Measurements from ENCODE around the gene BACE1-AS.
A peak's percentile ranks its signal among the peaks of the same experiment; 100 is the strongest.

BACE1-AS gene

GRCh38 chr11:117292616-117293015 is 1.5 kb downstream of the BACE1-AS start:
- DNase-seq (ENCODE audit: low spot score) = no peak

GRCh38 chr11:117295438-117296137 is 4.4 kb downstream of the BACE1-AS start:
- no peak for DNase-seq (ENCODE audit: low spot score)

- DNase-seq (ENCODE audit: low spot score) = no peak
These were observed 5.7 kb downstream of the BACE1-AS start for GRCh38 chr11:117296881-117297280.

DNA sequence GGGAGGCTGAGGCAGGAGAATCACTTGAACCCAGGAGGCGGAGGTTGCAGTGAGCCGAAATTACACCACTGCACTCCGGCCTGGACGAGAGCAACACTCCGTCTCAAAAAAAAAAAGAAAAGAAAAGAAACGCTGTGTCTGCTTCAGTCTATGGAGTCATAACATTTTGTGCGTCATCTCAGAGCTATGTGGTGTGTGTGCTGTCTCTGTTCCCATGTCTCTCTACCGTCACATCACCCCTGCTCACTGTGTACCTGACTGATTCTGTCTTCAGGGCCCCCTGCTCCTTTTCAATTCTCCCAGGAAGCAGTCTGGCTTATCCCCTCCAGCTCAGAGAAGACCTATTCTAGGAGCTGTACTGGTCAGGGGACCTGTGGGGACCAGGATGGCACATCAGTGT is 7.0 kb downstream of the BACE1-AS start:
- no peak for DNase-seq (ENCODE audit: low spot score)

GRCh38 chr11:117299351-117300282 is 8.5 kb downstream of the BACE1-AS start:
- no peak for DNase-seq (ENCODE audit: low spot score)

DNA sequence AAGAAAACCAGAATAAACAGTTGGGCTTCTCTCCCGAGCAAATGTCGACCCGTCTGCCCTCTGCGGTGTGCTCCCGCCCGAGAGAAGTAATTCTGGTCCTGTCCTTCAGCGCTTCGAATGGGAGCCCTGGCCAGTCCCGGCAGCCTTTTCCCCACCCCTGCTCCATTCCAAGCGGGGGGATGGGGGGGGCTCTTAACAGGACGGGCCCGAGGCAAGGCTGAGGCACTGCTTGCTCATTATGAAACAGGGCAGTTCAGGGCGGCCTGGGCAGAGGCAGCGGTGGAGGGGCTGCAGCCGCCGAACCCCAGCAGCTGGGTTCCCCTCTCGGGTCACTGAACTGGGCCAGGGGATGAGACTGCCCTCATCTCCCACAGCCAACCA is 9.1 kb downstream of the BACE1-AS start:
- no peak for DNase-seq (ENCODE audit: low spot score)

DNA sequence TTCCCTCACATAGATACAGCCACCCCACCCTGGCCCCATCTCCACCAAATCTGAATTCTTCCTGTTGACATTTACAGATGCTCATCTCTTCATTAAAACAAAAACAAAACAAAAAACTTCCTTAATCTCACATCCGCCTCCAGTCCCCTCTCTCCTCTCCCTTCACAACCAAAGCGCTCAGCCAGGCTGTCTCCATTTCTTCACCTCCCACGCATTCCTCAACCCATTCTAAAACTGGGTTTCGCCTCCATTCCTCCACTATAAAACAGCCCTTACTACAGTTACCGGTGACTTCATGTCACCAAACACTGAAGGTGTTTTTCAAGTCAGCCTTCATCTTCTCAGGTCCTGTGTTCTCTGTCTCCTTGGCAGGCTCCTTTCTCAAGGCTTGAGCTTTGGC is 9.6 kb downstream of the BACE1-AS start:
- DNase-seq (ENCODE audit: low spot score) = no peak

GRCh38 chr11:117302228-117302627 is 11.1 kb downstream of the BACE1-AS start:
- DNase-seq (ENCODE audit: low spot score) = no peak

- no peak for DNase-seq (ENCODE audit: low spot score)
These were observed 12.0 kb downstream of the BACE1-AS start for GRCh38 chr11:117303101-117303500.

DNA sequence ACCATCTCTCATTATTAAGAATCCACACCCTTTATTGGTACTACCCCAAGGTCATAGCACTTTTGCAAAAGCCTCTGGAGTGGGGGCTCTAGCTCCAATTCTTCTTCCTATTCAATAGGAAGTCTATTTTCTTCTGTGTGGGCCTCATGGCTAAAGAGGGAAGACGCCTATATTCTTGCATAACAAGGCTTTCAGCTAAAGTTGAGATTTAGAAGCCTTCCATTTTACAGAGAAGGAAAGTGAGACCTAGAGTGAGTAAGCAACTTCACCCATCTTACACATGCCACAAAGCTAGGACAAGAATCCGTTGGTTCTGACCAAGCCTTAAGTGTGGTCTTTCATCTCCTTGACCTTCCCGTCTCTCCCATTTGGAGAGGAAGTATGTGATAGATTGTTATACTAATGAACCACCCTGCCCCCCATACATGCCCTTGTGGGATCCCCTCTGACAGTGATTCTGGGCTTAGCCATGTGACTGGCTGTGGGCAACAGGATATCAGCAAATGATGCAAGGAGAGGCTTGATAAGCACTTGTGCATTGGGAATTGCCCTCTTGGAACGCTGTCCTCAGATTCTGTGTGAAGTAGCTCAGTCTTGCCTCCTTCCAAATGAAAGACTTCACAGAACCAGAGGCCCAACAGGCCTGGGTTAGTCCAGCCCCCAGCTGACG is 12.6 kb downstream of the BACE1-AS start:
- no peak for DNase-seq (ENCODE audit: low spot score)

DNA sequence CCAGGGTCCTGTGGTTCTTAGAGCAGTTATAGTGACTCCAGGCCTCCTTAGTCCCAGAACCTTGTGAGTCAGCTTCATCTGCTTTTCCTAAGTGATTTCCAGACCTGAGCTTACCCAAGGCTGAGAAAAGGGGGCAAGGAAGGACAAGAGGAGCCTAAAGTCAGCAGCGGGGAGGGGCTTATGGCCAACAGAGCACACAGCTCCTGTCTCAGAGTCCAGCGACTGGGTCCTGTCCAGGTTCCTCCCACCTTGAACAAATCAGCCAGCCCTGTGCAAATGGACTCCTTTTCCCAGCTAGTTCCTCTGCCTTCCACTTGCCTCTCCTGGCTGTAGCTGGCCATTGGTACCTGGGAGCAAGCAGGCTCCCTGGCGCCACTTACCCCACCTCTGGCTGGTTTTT is 14.0 kb downstream of the BACE1-AS start:
- no peak for DNase-seq (ENCODE audit: low spot score)

GRCh38 chr11:117309310-117309709 is 18.2 kb downstream of the BACE1-AS start:
- DNase-seq (ENCODE audit: low spot score) = no peak

DNA sequence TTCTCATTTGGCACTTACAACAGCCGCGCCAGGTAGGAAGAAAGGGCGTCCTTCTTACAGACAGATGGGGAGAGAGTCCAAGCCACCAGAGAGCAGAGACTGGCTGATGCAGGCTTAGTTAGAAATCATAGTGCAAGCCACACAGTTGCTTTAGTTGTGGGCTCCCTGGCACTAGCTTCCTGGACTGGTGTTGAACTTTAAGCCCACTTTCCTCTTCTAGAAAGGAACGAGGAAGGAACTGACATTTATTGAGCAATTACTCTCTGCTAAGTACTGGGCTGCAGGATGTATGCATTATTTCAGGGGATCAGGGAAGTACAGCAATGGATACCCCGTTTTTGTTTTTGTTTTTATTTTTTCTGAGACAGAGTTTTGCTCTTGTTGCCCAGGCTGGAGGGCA is 21.9 kb downstream of the BACE1-AS start:
- DNase-seq (ENCODE audit: low spot score) = no peak

- DNase-seq (ENCODE audit: low spot score) = no peak
These were observed 23.0 kb downstream of the BACE1-AS start for GRCh38 chr11:117313828-117314768.

- DNase-seq (ENCODE audit: low spot score) = no peak
These were observed 23.7 kb downstream of the BACE1-AS start for GRCh38 chr11:117314840-117315239.

- DNase-seq (ENCODE audit: low spot score) = no peak
These were observed 24.4 kb downstream of the BACE1-AS start for GRCh38 chr11:117315285-117316196.

DNA sequence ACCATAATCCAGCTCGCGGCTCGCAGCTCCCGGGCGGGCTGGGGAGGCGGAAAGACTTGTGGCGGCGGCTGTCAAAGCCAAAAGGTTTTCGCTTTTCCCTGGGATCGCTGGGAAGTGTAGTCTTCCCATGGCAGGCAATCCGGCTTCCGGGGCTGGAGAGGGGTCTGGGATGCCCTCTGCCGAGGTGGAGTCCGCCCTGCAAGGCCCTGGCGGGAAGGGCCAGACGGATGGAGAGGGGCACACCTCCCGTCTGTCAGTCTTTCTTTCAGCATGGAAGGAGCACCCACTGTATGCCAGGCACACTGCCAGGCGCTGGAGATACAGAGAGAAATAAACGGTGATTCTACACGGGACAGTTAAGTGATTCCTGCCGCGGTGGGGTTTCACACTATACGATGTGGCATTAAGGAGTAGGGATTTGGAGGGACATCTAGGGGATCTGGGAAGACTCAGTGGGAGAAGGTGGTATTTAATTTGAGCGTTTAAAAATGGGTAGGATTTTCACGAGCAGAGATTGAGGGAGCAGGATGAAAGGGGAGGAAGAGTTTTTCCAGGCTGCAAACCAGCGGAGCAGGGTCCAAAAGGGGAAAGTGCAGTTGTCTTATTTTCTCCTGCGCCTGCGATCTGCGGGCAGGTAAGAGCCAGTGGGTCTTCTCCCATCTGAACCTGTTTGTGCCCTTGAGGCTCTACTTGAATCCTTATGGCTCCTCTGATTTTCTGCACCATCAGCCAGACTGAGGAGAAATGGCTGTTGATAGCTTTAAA is 25.2 kb downstream of the BACE1-AS start, which contains the start of gene BACE1:
TSS of gene BACE1 (minus strand) at position 60 of the 765 bp plus-strand sequence. CDS start 461 bp downstream, outside the sequence.
- peak; percentile 83 for DNase-seq (ENCODE audit: low spot score)

DNA sequence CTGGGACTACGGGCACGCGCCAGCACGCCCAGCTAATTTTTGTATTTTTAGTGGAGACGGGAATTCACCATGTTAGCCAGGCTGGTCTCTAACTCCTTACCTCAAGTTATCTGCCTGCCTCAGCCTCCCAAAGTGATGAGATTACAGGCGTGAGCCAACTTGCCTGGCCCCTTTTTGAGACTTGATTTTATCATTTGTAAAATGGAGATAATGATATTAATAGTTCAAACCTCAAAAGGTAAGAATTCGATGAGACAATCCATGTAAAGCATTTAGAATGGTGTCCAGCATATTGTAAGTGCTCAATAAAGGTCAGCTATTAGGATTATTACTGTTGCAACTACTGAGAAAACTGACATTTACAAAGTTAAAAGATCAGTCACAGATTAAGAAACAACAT is 27.6 kb downstream of the BACE1-AS start:
- no peak for DNase-seq (ENCODE audit: low spot score)

GRCh38 chr11:117319214-117319840 is 28.2 kb downstream of the BACE1-AS start:
- no peak for DNase-seq (ENCODE audit: low spot score)

Measured in SW480 (cell line).